Ascending aorta (tissue), 2 donors: ENCODE data around the gene GH1. TPM values are rescaled to one million over a fixed set of nuclear protein-coding genes. Genes with fewer than 3 reads are reported as not detected.

ENCODE experiments used
- DNase-seq, 2 donors: peaks; one replicate each; pipeline ENCODE4 v3.0.0-alpha.2; 2019; ENCODE audit warnings: low spot score in 2 of 2
- H3K27ac ChIP-seq, 2 donors: fragments of 200-600 bp; sonication (generic); one replicate each; pipeline ENCODE4 v1.5.1; 2016 to 2017; ENCODE audit warnings: mild to moderate bottlenecking in 1 of 2
- H3K27me3 ChIP-seq: fragments of 200-600 bp; sonication (generic); one replicate; pipeline ENCODE4 v1.5.1; 2017
- H3K36me3 ChIP-seq, 2 donors: fragments of 200-600 bp; sonication (generic); one replicate each; pipeline ENCODE4 v1.5.1; 2016
- H3K4me1 ChIP-seq, 2 donors: fragments of 200-600 bp; sonication (generic); one replicate each; pipeline ENCODE4 v1.5.1; 2016 to 2017; ENCODE audit warnings: mild to moderate bottlenecking in 1 of 2
- H3K4me3 ChIP-seq, 2 donors: fragments of 200-600 bp; sonication (generic); one replicate each; pipeline ENCODE4 v1.5.1; 2016 to 2017; ENCODE audit warnings: mild to moderate bottlenecking in 1 of 2
- H3K9me3 ChIP-seq, 2 donors: fragments of 200-600 bp; sonication (generic); one replicate each; pipeline ENCODE4 v1.5.1; 2016
- intact Hi-C: fragments of 100-400 bp; cut with DNase I; formaldehyde crosslinking; loops from one replicate; pipeline ENCODE4 v1.15.1; 2023
- total RNA-seq: library from RNA; depleted of rRNA; stranded (reverse); fragments of >200 nt; gene quantifications from one replicate; pipeline ENCODE4 v1.1.0, GENCODE V29; 2016
- TF ChIP-seq, protein P1 (sequence below), 3 experiments: fragments of 200-600 bp in 2 of 3; fragments of 450-650 bp in 1 of 3; sonication (generic) in 2 of 3; IDR thresholded peaks; one replicate each; pipeline ENCODE4 v1.5.1; 2016 to 2019; ENCODE audit warnings: antibody characterized with exemption in 3 of 3, mild to moderate bottlenecking in 1 of 3, moderate library complexity in 1 of 3

GH1 gene
- total RNA-seq, 1 donor from 2014 or later: not detected

DNA sequence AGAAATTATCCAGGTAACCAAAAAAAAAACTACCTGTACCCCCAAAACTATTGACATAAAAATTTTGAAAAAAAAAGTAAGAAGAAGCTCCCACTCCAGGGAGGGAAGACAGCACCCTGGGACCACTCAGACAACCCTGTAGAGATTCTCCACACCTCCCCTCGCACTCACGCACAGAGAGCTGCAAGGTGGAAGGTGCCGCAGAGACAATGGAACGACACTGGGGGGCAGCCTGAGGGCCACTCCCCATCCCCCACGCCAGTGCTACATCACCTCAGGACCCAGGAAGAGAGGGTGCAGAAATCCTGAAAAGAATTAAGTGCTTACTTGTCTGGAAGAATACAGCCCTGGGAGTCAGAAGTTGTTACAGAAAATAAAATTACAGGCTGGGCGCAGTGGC, 18.7 kb upstream of the GH1 start:
- intact Hi-C loops: no loop called here
- no peaks in the 10 kb centered on the region for H3K4me1 ChIP-seq
- no peak for DNase-seq
- H3K36me3 ChIP-seq: no peaks in the 10 kb centered on the region
- H3K4me3 ChIP-seq: no peak overlapping the region
- no peaks in the 10 kb centered on the region for H3K27me3 ChIP-seq
- H3K27ac ChIP-seq: no peak overlapping the region
- TF ChIP-seq, protein P1, sequence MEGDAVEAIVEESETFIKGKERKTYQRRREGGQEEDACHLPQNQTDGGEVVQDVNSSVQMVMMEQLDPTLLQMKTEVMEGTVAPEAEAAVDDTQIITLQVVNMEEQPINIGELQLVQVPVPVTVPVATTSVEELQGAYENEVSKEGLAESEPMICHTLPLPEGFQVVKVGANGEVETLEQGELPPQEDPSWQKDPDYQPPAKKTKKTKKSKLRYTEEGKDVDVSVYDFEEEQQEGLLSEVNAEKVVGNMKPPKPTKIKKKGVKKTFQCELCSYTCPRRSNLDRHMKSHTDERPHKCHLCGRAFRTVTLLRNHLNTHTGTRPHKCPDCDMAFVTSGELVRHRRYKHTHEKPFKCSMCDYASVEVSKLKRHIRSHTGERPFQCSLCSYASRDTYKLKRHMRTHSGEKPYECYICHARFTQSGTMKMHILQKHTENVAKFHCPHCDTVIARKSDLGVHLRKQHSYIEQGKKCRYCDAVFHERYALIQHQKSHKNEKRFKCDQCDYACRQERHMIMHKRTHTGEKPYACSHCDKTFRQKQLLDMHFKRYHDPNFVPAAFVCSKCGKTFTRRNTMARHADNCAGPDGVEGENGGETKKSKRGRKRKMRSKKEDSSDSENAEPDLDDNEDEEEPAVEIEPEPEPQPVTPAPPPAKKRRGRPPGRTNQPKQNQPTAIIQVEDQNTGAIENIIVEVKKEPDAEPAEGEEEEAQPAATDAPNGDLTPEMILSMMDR (IDR thresholded peaks at IDR 0.05): no peak
- no peaks in the 10 kb centered on the region for H3K9me3 ChIP-seq

DNA sequence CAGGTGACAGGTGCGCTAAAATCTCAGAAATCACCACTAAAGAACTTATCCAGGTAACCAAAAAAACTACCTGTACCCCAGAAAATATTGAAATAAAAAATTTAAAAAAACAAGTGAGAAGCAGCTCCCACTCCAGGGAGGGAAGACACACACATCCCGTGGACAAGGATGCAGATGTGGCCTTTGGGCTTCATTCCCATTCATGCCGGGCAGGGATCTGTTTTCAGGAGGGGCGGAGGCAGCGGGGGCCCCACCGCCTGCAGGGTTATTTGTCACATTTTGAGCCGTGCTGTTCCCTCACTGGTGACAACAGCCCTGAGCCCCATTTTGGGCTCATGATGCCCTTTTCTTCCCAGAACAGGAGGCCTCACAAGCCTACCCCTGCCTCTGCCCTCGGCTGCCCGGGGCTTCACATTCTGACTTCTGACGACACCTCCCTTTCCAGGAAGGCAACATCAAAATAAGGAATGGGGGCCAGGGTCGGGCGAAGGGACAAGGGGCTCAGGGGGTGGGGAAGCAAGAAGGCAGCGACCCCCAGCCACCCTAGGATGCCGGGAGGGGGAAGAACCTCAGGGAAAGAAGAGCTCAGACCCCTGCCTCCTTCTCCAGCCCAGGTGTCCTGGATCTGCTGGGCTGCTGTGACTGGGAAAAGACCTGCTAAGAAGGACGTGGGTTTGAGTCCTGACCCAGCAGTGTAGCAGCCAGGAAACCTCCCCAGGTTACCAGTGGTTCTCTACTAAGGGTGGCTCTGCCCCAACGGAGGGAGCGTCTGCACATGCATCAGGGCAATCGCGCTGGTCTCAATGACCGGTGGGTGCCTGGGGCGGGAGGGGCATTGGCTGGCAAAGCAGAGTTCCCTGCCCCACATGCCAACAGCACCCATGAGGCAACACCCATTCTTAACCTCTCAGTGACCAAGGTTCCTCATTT, 15.8 kb upstream of the GH1 start:
- Histone ChIP-seq H3K4me1 (no peaks in the 10 kb centered on the region), H3K27ac (no peak overlapping the region), H3K36me3 (no peaks in the 10 kb centered on the region), H3K9me3 (no peaks in the 10 kb centered on the region), H3K4me3 (no peak overlapping the region), H3K27me3 (no peaks in the 10 kb centered on the region)
- TF ChIP-seq, protein P1 (IDR thresholded peaks at IDR 0.05): no peak
- intact Hi-C loops: no loop called here
- DNase-seq: no peak

DNA sequence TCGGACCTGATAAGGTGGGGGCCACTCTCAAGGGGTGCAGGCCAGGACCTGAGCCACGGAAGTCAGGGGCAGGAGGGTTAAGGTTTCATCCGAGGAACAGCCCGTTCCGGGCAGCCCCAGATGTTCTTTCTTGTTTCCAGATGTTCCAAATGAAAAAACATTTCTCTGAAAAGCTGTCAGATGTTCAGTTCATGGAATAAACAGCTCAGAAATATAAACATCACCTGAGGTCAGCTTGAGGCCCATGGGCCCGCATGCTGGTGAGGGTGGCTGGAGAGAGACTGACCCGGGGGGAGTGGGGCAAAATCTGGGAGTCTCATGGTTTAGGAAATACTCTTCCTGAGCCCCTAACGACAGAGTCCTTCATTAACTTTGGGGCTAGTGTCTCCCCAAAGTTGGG, 15.0 kb upstream of the GH1 start:
- Histone ChIP-seq H3K27me3 (no peaks in the 10 kb centered on the region), H3K4me1 (no peaks in the 10 kb centered on the region), H3K36me3 (no peaks in the 10 kb centered on the region), H3K9me3 (no peaks in the 10 kb centered on the region), H3K4me3 (no peak overlapping the region), H3K27ac (no peak overlapping the region)
- DNase-seq: no peak
- intact Hi-C loops: no loop called here
- TF ChIP-seq, protein P1 (IDR thresholded peaks at IDR 0.05): no peak

DNA sequence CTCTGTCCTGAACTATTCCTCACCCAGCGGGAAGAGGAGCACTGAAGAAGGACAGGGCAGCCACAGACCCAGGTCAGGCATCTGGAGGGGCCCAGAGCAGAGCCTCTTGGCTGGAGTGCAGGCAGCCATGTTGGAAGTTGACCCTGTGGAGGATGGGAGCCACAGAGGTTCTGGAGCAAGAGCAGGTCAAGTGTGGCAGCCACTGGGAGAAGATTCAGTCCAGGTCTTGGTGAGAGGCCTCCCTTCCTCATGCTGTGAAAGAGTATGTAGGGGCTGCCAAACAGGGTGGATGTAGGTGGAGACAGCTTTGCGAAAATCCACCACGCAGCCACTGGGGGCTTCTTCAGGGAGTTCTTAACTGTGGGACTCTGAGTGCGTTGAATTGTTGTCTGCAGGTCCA, 14.1 kb upstream of the GH1 start:
- TF ChIP-seq, protein P1 (IDR thresholded peaks at IDR 0.05): no peak
- no peaks in the 10 kb centered on the region for H3K36me3 ChIP-seq
- H3K4me3 ChIP-seq: no peak overlapping the region
- no peaks in the 10 kb centered on the region for H3K4me1 ChIP-seq
- no peak overlapping the region for H3K27ac ChIP-seq
- H3K27me3 ChIP-seq: no peaks in the 10 kb centered on the region
- intact Hi-C loops: no loop called here
- no peak for DNase-seq
- H3K9me3 ChIP-seq: no peaks in the 10 kb centered on the region

DNA sequence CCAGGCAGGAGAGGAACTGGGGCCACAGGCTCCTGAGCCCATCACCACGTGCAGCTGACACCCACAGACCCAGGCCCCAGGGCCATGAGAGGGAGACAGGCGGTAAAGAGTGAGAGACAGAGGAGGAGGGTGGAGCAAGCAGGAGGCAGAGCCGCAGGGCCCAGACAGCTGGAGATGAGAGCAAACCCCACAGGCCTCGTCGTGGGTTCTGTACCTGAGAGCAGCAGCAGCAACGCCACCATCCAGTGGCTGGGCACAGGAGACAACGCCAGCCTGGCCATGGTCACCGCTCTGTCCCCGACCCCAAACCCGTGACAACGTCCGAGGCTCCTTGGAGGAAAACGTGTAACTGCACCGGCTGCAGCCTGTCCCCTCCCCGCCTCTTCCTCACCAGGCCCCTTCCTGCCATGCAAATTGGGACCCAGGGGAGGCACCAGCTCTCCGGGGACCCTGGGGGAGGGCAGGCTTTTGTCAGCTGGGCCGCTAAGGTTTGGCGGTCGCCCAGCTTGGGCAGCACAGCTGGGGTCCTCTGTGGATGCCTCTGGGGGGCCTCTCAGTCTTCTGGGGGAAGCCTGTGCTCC, 13.4 kb upstream of the GH1 start, which contains the start of gene CD79B:
Gene CD79B, minus strand, starts transcription at position 351 of the 581 bp plus-strand sequence. Its CDS starts 70 bp downstream, at position 281.
- no peak within 1 kb of the TSS for H3K4me3 ChIP-seq
- intact Hi-C loops: no loop called here

More for the DNA sequence above, 13.4 kb upstream of the GH1 start, which contains the start of gene CD79B:
- Histone ChIP-seq H3K4me1 (no peaks in the 10 kb centered on the region), H3K9me3 (no peaks in the 10 kb centered on the region), H3K27me3 (no peaks in the 10 kb centered on the region), H3K36me3 (no peaks in the 10 kb centered on the region), H3K27ac (peak within 1 kb of the TSS in 1 of 2 donors; percentile 33)
- TF ChIP-seq, protein P1 (IDR thresholded peaks at IDR 0.05): no peak
- no peak for DNase-seq
